IMR-90 (cell line): ENCODE results near the gene CENPK. TPM values are rescaled to one million over a fixed set of nuclear protein-coding genes. Genes with fewer than 3 reads are reported as not detected.

ENCODE experiments used
- ATAC-seq: fragments of 200-7000 bp; cut with Tn5 transposase; 2 replicates; pipeline ENCODE4 v1.9.1; 2020; ENCODE audit warnings: low read depth, mild to moderate bottlenecking, moderate library complexity
- BruUV-seq: library from RNA; stranded (reverse); fragments of 400-500 nt; replicated peaks from 2 replicates; lab custom pipeline; 2021; lab: Mats Ljungman, UMichigan
- CTCF ChIA-PET: fragments of 300-600 bp; formaldehyde crosslinking; extraction: SDS; loops from one replicate; lab custom pipeline; 2021; ENCODE audit warnings: antibody characterized with exemption; lab: Yijun Ruan, JAX
- POLR2A ChIA-PET: fragments of 300-600 bp; sonication (Branson Sonifier 250); formaldehyde crosslinking; loops from one replicate; lab custom pipeline; 2022; ENCODE audit warnings: antibody characterized with exemption; ENCODE audit not compliant: unreplicated experiment; lab: Charles Lee
- DNase-seq: peaks from one replicate; pipeline ENCODE4 v3.0.0; 2013
- H2AFZ ChIP-seq: replicated peaks from 2 replicates; pipeline ENCODE3; 2013; ENCODE audit warnings: low read length, mild to moderate bottlenecking; ENCODE audit not compliant: poor library complexity
- H2AK5ac ChIP-seq: 2 replicates; pipeline ENCODE4 v1.6.1; 2013; ENCODE audit warnings: low read depth, low read length, inconsistent platforms
- H2AK9ac ChIP-seq: replicated peaks from 2 replicates; pipeline ENCODE3; 2013; ENCODE audit warnings: mild to moderate bottlenecking, low read depth, low read length, moderate library complexity; ENCODE audit not compliant: poor library complexity
- H2BK120ac ChIP-seq: 2 replicates; pipeline ENCODE4 v1.6.1; 2013; ENCODE audit warnings: low read depth, low read length, inconsistent platforms
- H2BK15ac ChIP-seq: 3 replicates; pipeline ENCODE4 v1.6.1; 2013; ENCODE audit warnings: low read depth, low read length, inconsistent platforms
- H2BK20ac ChIP-seq: 2 replicates; pipeline ENCODE4 v1.6.1; 2013; ENCODE audit warnings: low read depth, mild to moderate bottlenecking, inconsistent platforms, low read length, moderate library complexity
- H2BK5ac ChIP-seq: 2 replicates; pipeline ENCODE4 v1.6.1; 2013; ENCODE audit warnings: mild to moderate bottlenecking, low read depth, low read length, inconsistent platforms; ENCODE audit not compliant: poor library complexity, severe bottlenecking
- H3K14ac ChIP-seq: replicated peaks from 2 replicates; pipeline ENCODE4 v1.6.1; 2013; ENCODE audit warnings: low read depth, low read length, inconsistent platforms
- H3K18ac ChIP-seq: 2 replicates; pipeline ENCODE4 v1.6.1; 2013; ENCODE audit warnings: low read depth, low read length, control low read depth
- H3K23ac ChIP-seq: 2 replicates; pipeline ENCODE4 v1.6.1; 2013; ENCODE audit warnings: low read depth, low read length, inconsistent platforms
- H3K27ac ChIP-seq: 2 replicates; pipeline ENCODE4 v1.5.1; 2013; ENCODE audit warnings: mild to moderate bottlenecking, control low read depth, low read length; ENCODE audit not compliant: insufficient read depth
- H3K27me3 ChIP-seq: 2 replicates; pipeline ENCODE4 v1.6.1; 2013; ENCODE audit warnings: low read length; ENCODE audit not compliant: control insufficient read depth, insufficient read depth
- H3K36me3 ChIP-seq: 2 replicates; pipeline ENCODE4 v1.6.1; 2013; ENCODE audit warnings: low read length, mixed read lengths; ENCODE audit not compliant: control insufficient read depth, insufficient read depth
- H3K4ac ChIP-seq: 2 replicates; pipeline ENCODE4 v1.6.1; 2013; ENCODE audit warnings: low read depth, low read length, inconsistent platforms
- H3K4me1 ChIP-seq: 2 replicates; pipeline ENCODE4 v1.6.1; 2013; ENCODE audit warnings: low read length, mixed read lengths; ENCODE audit not compliant: control insufficient read depth, insufficient read depth
- H3K4me2 ChIP-seq: 2 replicates; pipeline ENCODE4 v1.6.1; 2013; ENCODE audit warnings: low read depth, mild to moderate bottlenecking, control low read depth, low read length, moderate library complexity
- H3K4me3 ChIP-seq: 2 replicates; pipeline ENCODE4 v1.5.1; 2013; ENCODE audit warnings: low read depth, mild to moderate bottlenecking, control low read depth, low read length, moderate library complexity; ENCODE audit not compliant: insufficient read depth
- H3K56ac ChIP-seq: 2 replicates; pipeline ENCODE4 v1.6.1; 2013; ENCODE audit warnings: low read length, inconsistent platforms; ENCODE audit not compliant: insufficient read depth; ENCODE audit errors: extremely low read depth
- H3K79me1 ChIP-seq, 2 experiments: 2 replicates each; pipeline ENCODE4 v1.6.1; 2013; ENCODE audit warnings: low read length in 2 of 2, inconsistent platforms in 1 of 2, low read depth in 1 of 2
- H3K9ac ChIP-seq: 2 replicates; pipeline ENCODE4 v1.6.1; 2013; ENCODE audit warnings: low read depth, low read length, control low read depth
- H3K9me1 ChIP-seq: 2 replicates; pipeline ENCODE4 v1.6.1; 2013; ENCODE audit warnings: low read length, inconsistent platforms; ENCODE audit not compliant: insufficient read depth
- H3K9me3 ChIP-seq: 2 replicates; pipeline ENCODE4 v1.6.1; 2013; ENCODE audit warnings: low read length; ENCODE audit not compliant: control insufficient read depth, insufficient read depth
- H4K20me1 ChIP-seq: 2 replicates; pipeline ENCODE4 v1.6.1; 2013; ENCODE audit warnings: low read length, inconsistent platforms; ENCODE audit not compliant: insufficient read depth
- H4K5ac ChIP-seq: 2 replicates; pipeline ENCODE4 v1.6.1; 2013; ENCODE audit warnings: mild to moderate bottlenecking, low read depth, low read length, control low read depth
- H4K8ac ChIP-seq, 2 experiments: 2 replicates each; pipeline ENCODE4 v1.6.1; 2013; ENCODE audit warnings: low read depth in 2 of 2, low read length in 2 of 2, control low read depth in 1 of 2, inconsistent platforms in 1 of 2
- H4K91ac ChIP-seq: 2 replicates; pipeline ENCODE4 v1.6.1; 2013; ENCODE audit warnings: low read depth, low read length, inconsistent platforms; ENCODE audit not compliant: insufficient read depth
- CEBPB ChIP-seq: IDR thresholded peaks from 2 replicates; pipeline ENCODE4 v1.6.1; 2012; ENCODE audit warnings: low read depth, low read length, improper control_type of control experiment
- CHD1 ChIP-seq: IDR thresholded peaks from 2 replicates; pipeline ENCODE4 v1.6.1; 2012; ENCODE audit warnings: low read depth, low read length, improper control_type of control experiment
- ELK1 ChIP-seq: fragments of 150-350 bp; IDR thresholded peaks from 2 replicates; pipeline ENCODE4 v1.6.1; 2016; ENCODE audit warnings: low read depth, mild to moderate bottlenecking, low read length, moderate library complexity, borderline replicate concordance
- FOS ChIP-seq: fragments of 150-350 bp; IDR thresholded peaks from 2 replicates; pipeline ENCODE4 v1.6.1; 2016; ENCODE audit warnings: low read depth, low read length
- MAZ ChIP-seq: IDR thresholded peaks from 2 replicates; pipeline ENCODE4 v1.6.1; 2012; ENCODE audit warnings: low read depth, mild to moderate bottlenecking, low read length, improper control_type of control experiment, moderate library complexity, borderline replicate concordance
- MXI1 ChIP-seq: IDR thresholded peaks from 2 replicates; pipeline ENCODE4 v1.6.1; 2012; ENCODE audit warnings: low read depth, mild to moderate bottlenecking, low read length, moderate library complexity, borderline replicate concordance
- NFE2L2 ChIP-seq: fragments of 150-350 bp; IDR thresholded peaks from 2 replicates; pipeline ENCODE4 v1.6.1; 2016; ENCODE audit warnings: low read depth, mild to moderate bottlenecking, low read length
- POLR2A ChIP-seq: IDR thresholded peaks from 2 replicates; pipeline ENCODE4 v1.6.1; 2012; ENCODE audit warnings: mild to moderate bottlenecking, low read depth, low read length
- RCOR1 ChIP-seq: IDR thresholded peaks from 2 replicates; pipeline ENCODE4 v1.6.1; 2012; ENCODE audit warnings: mild to moderate bottlenecking, low read length, improper control_type of control experiment; ENCODE audit not compliant: insufficient replicate concordance
- RFX5 ChIP-seq: IDR thresholded peaks from 2 replicates; pipeline ENCODE4 v1.8.0; 2012; ENCODE audit warnings: low read depth, mild to moderate bottlenecking, low read length, moderate library complexity
- SMC3 ChIP-seq: fragments of 150-350 bp; IDR thresholded peaks from 2 replicates; pipeline ENCODE4 v1.6.1; 2016; ENCODE audit warnings: low read depth, mild to moderate bottlenecking, antibody characterized with exemption, low read length, moderate library complexity
- whole genome bisulfite sequencing, 2 experiments: methylation state at CpG; one replicate each; pipeline versions ENCODE4 v1.1.5 to v1.1.7; 2013; ENCODE audit warnings: missing lambda C conversion rate in 2 of 2; ENCODE audit not compliant: insufficient read length in 1 of 2; ENCODE audit errors: extremely low coverage in 2 of 2; 5-methylcytosine and 5-hydroxymethylcytosine counted together
- dilution Hi-C: fragments of 300-500 bp; cut with HindIII; formaldehyde crosslinking; loops from one replicate; pipeline ENCODE4 v1.14.3; 2018; ENCODE audit warnings: low sequenced_read_pairs; ENCODE audit not compliant: unreplicated experiment
- in situ Hi-C: fragments of 300-500 bp; cut with MboI; formaldehyde crosslinking; loops from 3 replicates; pipeline ENCODE4 v1.14.3; 2019; ENCODE audit warnings: low sequenced_read_pairs, inconsistent platforms, mixed read lengths
- intact Hi-C: fragments of 100-400 bp; cut with micrococcal nuclease; formaldehyde crosslinking; loops from 2 replicates; pipeline ENCODE4 v1.10.0; 2022
- polyA plus RNA-seq, 3 experiments: library from polyadenylated mRNA; depleted of rRNA; stranded (reverse); fragments of >200 nt; gene quantifications; 2 replicates each; pipeline ENCODE4 v1.2.3, GENCODE V29; 2012; ENCODE audit warnings: low replicate concordance in 1 of 3
- total RNA-seq: library from RNA; depleted of rRNA; stranded (reverse); fragments of >200 nt; gene quantifications from 2 replicates; pipeline ENCODE4 v1.2.3, GENCODE V29; 2012
- TF ChIP-seq, protein P1 (sequence below): fragments of 150-350 bp; IDR thresholded peaks from 2 replicates; pipeline ENCODE4 v1.6.1; 2017; ENCODE audit warnings: mild to moderate bottlenecking, antibody characterized with exemption, low read length, low read depth
- TF ChIP-seq, protein P2 (sequence below): conservative IDR thresholded peaks from 2 replicates; pipeline ENCODE4 v1.5.1; 2012; ENCODE audit warnings: mild to moderate bottlenecking, low read depth, low read length, improper control_type of control experiment

Gene CENPK
- total and polyA plus RNA-seq, 2 of the 4 experiments (the other 2 are of a cell fraction): 5.6 to 9.4 TPM

- BruUV-seq: no TSS peak
These were observed 6.2 kb downstream of the CENPK start for GRCh38 chr5:65556718-65557117.

More at GRCh38 chr5:65556718-65557117, 6.2 kb downstream of the CENPK start:
- Histone ChIP-seq H3K27ac (no peak overlapping the region), H3K4ac (no peak overlapping the region), H3K9me1 (no peaks in the 10 kb centered on the region), H2BK15ac (no peak overlapping the region), H2AFZ (no peak overlapping the region), H3K14ac (no peak overlapping the region), H4K91ac (no peak overlapping the region), H3K4me3 (no peak overlapping the region), H2BK5ac (no peak overlapping the region), H3K79me1 (peaks cover 12 to 25% of the 10 kb centered on the region in 2 experiments), H4K5ac (no peak overlapping the region), H3K27me3 (no peaks in the 10 kb centered on the region), H3K9ac (no peak overlapping the region), H3K56ac (no peak overlapping the region), H3K23ac (no peak overlapping the region), H4K20me1 (no peaks in the 10 kb centered on the region), H3K4me1 (no peaks in the 10 kb centered on the region), H2AK9ac (no peak overlapping the region), H2BK120ac (no peak overlapping the region), H3K18ac (no peak overlapping the region), H2AK5ac (no peak overlapping the region), H3K4me2 (no peak overlapping the region), H4K8ac (no peak overlapping the region), H3K9me3 (no peaks in the 10 kb centered on the region), H3K36me3 (no peaks in the 10 kb centered on the region; the same call in 1 of the 2 replicates), H2BK20ac (no peak overlapping the region)
- POLR2A ChIA-PET: no interaction called here
- intact Hi-C loops (no loop called here), in situ Hi-C loops (no loop called here), dilution Hi-C loops (no loop called here)
- no peak for DNase-seq
- no peak for ATAC-seq
- no CpG with 5 or more reads among the region's 3 CpGs for WGBS, 2 experiments
- no peak for TF ChIP-seq MXI1
- TF ChIP-seq POLR2A: no peak
- no peak for TF ChIP-seq RCOR1
- TF ChIP-seq ELK1: no peak
- no peak for TF ChIP-seq NFE2L2
- TF ChIP-seq, protein P1, sequence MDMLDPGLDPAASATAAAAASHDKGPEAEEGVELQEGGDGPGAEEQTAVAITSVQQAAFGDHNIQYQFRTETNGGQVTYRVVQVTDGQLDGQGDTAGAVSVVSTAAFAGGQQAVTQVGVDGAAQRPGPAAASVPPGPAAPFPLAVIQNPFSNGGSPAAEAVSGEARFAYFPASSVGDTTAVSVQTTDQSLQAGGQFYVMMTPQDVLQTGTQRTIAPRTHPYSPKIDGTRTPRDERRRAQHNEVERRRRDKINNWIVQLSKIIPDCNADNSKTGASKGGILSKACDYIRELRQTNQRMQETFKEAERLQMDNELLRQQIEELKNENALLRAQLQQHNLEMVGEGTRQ: no peak
- no peak for TF ChIP-seq SMC3
- TF ChIP-seq RFX5: no peak
- TF ChIP-seq, protein P2, sequence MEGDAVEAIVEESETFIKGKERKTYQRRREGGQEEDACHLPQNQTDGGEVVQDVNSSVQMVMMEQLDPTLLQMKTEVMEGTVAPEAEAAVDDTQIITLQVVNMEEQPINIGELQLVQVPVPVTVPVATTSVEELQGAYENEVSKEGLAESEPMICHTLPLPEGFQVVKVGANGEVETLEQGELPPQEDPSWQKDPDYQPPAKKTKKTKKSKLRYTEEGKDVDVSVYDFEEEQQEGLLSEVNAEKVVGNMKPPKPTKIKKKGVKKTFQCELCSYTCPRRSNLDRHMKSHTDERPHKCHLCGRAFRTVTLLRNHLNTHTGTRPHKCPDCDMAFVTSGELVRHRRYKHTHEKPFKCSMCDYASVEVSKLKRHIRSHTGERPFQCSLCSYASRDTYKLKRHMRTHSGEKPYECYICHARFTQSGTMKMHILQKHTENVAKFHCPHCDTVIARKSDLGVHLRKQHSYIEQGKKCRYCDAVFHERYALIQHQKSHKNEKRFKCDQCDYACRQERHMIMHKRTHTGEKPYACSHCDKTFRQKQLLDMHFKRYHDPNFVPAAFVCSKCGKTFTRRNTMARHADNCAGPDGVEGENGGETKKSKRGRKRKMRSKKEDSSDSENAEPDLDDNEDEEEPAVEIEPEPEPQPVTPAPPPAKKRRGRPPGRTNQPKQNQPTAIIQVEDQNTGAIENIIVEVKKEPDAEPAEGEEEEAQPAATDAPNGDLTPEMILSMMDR: no peak
- no peak for TF ChIP-seq FOS
- no peak for TF ChIP-seq CHD1
- TF ChIP-seq MAZ: no peak
- no peak for TF ChIP-seq CEBPB
- CTCF ChIA-PET: no interaction called here
